HCT116 (cell line): ENCODE results near the gene DOK6. TPM values are rescaled to one million over a fixed set of nuclear protein-coding genes. Genes with fewer than 3 reads are reported as not detected.
"Not testable (repeated sequence)": the region's sequence is repeated elsewhere in the genome, so short reads cannot be mapped to it uniquely, and the experiment has no call there.

Experiments used
- ATAC-seq: fragments of 200-7000 bp; cut with Tn5 transposase; 2 replicates; pipeline ENCODE4 v1.9.1; 2020; ENCODE audit warnings: mild to moderate bottlenecking, moderate library complexity
- BruUV-seq: library from RNA; stranded (reverse); fragments of 400-500 nt; replicated peaks from 2 replicates; lab custom pipeline; 2021; lab: Mats Ljungman, UMichigan
- CTCF ChIA-PET: fragments of 300-600 bp; sonication (Branson Sonifier 250); formaldehyde crosslinking; loops from one replicate; lab custom pipeline; 2021; ENCODE audit warnings: antibody characterized with exemption; lab: Charles Lee
- POLR2A ChIA-PET: fragments of 300-600, 350-600 bp; sonication (Branson Sonifier 250); formaldehyde crosslinking; loops from one replicate; lab custom pipeline; 2021; ENCODE audit warnings: antibody characterized with exemption; lab: Charles Lee
- RAD21 ChIA-PET, 2 experiments: fragments of 300-600 bp; sonication (Branson Sonifier 250); formaldehyde crosslinking; loops; one replicate each; lab custom pipeline; 2023; ENCODE audit warnings: low total read pairs in 2 of 2; ENCODE audit not compliant: uncharacterized antibody in 2 of 2, unreplicated experiment in 2 of 2, low non-redundant PET in 1 of 2; lab: Charles Lee
- DNase-seq: peaks from one replicate; pipeline ENCODE4 v3.0.0-alpha.2; 2010; ENCODE audit warnings: low read depth, low spot score
- H2AFZ ChIP-seq: fragments of 200-600 bp; shearing (Covaris generic), sonication (generic); 2 replicates; pipeline ENCODE4 v1.6.1; 2017; ENCODE audit warnings: low read depth, mixed run types, mixed read lengths, antibody characterized with exemption, low read length; ENCODE audit not compliant: poor library complexity, severe bottlenecking
- H3K27ac ChIP-seq: 2 replicates; pipeline ENCODE4 v1.5.1; 2012; ENCODE audit warnings: low read depth, low read length
- H3K27me3 ChIP-seq: fragments of 200-600 bp; sonication (generic); 2 replicates; pipeline ENCODE4 v1.6.1; 2016; ENCODE audit warnings: mixed run types, low read length, mixed read lengths; ENCODE audit not compliant: insufficient read depth
- H3K36me3 ChIP-seq, 2 experiments: fragments of 200-500 bp in 1 of 2; fragments of 200-600 bp in 1 of 2; sonication (Bioruptor generic) in 1 of 2; sonication (generic) in 1 of 2; 2 replicates each; pipeline versions ENCODE4 v1.5.1 to v1.6.1; 2014 to 2016; ENCODE audit warnings: low read length in 2 of 2, inconsistent platforms in 1 of 2, mixed read lengths in 1 of 2, mixed run types in 1 of 2; ENCODE audit not compliant: insufficient read depth in 2 of 2, control insufficient read depth in 1 of 2
- H3K4me1 ChIP-seq, 2 experiments: fragments of 200-600 bp in 1 of 2; sonication (generic) in 1 of 2; 2 replicates each; pipeline versions ENCODE4 v1.5.1 to v1.6.1; 2012 to 2017; ENCODE audit warnings: low read length in 2 of 2, inconsistent platforms in 1 of 2, mild to moderate bottlenecking in 1 of 2, mixed read lengths in 1 of 2, mixed run types in 1 of 2, moderate library complexity in 1 of 2; ENCODE audit not compliant: insufficient read depth in 2 of 2, control insufficient read depth in 1 of 2
- H3K4me2 ChIP-seq: fragments of 200-600 bp; sonication (generic); 2 replicates; pipeline ENCODE4 v1.6.1; 2017; ENCODE audit warnings: mixed run types, low read length, mixed read lengths
- H3K4me3 ChIP-seq, 2 experiments: fragments of 200-600 bp in 1 of 2; sonication (generic) in 1 of 2; replicated peaks in 1 of 2; 2 replicates each; pipeline ENCODE4 v1.5.1; 2011 to 2016; ENCODE audit warnings: low read length in 2 of 2, control low read depth in 1 of 2, low read depth in 1 of 2, mild to moderate bottlenecking in 1 of 2, mixed read lengths in 1 of 2, mixed run types in 1 of 2
- H3K79me2 ChIP-seq: fragments of 200-600 bp; sonication (generic); 2 replicates; pipeline ENCODE4 v1.6.1; 2017; ENCODE audit warnings: mild to moderate bottlenecking, mixed run types, low read length, moderate library complexity, mixed read lengths; ENCODE audit not compliant: insufficient read depth
- H3K9ac ChIP-seq: fragments of 200-600 bp; sonication (generic); 2 replicates; pipeline ENCODE4 v1.6.1; 2016; ENCODE audit warnings: low read length, mixed read lengths
- H3K9me2 ChIP-seq: fragments of 200-600 bp; sonication (generic), shearing (Covaris generic); 2 replicates; pipeline ENCODE4 v1.6.1; 2017; ENCODE audit warnings: mixed run types, mild to moderate bottlenecking, moderate library complexity; ENCODE audit not compliant: insufficient read depth
- H3K9me3 ChIP-seq, 2 experiments: fragments of 200-500 bp in 1 of 2; fragments of 200-600 bp in 1 of 2; sonication (Bioruptor generic) in 1 of 2; sonication (generic) in 1 of 2; 2 replicates each; pipeline ENCODE4 v1.6.1; 2014 to 2017; ENCODE audit warnings: low read length in 2 of 2, mixed read lengths in 2 of 2, inconsistent platforms in 1 of 2, low read depth in 1 of 2, mild to moderate bottlenecking in 1 of 2, mixed run types in 1 of 2, moderate library complexity in 1 of 2; ENCODE audit not compliant: control insufficient read depth in 1 of 2, insufficient read depth in 1 of 2
- H4K20me1 ChIP-seq: fragments of 200-600 bp; sonication (generic), shearing (Covaris generic); 2 replicates; pipeline ENCODE4 v1.6.1; 2017; ENCODE audit warnings: mixed run types, mild to moderate bottlenecking, moderate library complexity; ENCODE audit not compliant: insufficient read depth
- EGR1 ChIP-seq: IDR thresholded peaks from 2 replicates; pipeline ENCODE4 v1.6.1; 2012; ENCODE audit warnings: low read depth
- EZH2phosphoT487 ChIP-seq: fragments of 200-600 bp; IDR thresholded peaks from 2 replicates; pipeline ENCODE4 v1.6.1; 2018; ENCODE audit warnings: antibody characterized with exemption, borderline replicate concordance
- JUND ChIP-seq: IDR thresholded peaks from 2 replicates; pipeline ENCODE4 v1.6.1; 2012
- POLR2A ChIP-seq: IDR thresholded peaks from 2 replicates; pipeline ENCODE4 v1.7.0; 2011; ENCODE audit warnings: borderline replicate concordance; ENCODE audit not compliant: insufficient read depth, insufficient read length; ENCODE audit errors: extremely low read depth
- SIN3A ChIP-seq: IDR thresholded peaks from 2 replicates; pipeline ENCODE4 v1.6.1; 2012; ENCODE audit warnings: low read depth
- SP1 ChIP-seq: IDR thresholded peaks from 2 replicates; pipeline ENCODE4 v1.6.1; 2012; ENCODE audit warnings: low read depth
- SRF ChIP-seq: IDR thresholded peaks from 2 replicates; pipeline ENCODE4 v1.6.1; 2012; ENCODE audit warnings: low read depth
- ZFX ChIP-seq: fragments of 450-650 bp; IDR thresholded peaks from 2 replicates; pipeline ENCODE4 v1.6.1; 2017
- ZNF274 ChIP-seq: fragments of 200-500 bp; sonication (Bioruptor generic); IDR thresholded peaks from 2 replicates; pipeline ENCODE4 v1.6.1; 2014; ENCODE audit warnings: mild to moderate bottlenecking, low read depth, low read length, inconsistent platforms
- intact Hi-C: fragments of 100-400 bp; cut with micrococcal nuclease; formaldehyde crosslinking; loops from 2 replicates; pipeline ENCODE4 v1.10.0; 2022
- total RNA-seq: library from RNA; stranded (reverse); gene quantifications from one replicate; pipeline ENCODE4 v1.2.1, GENCODE V29; 2021; ENCODE audit not compliant: unreplicated experiment
- TF ChIP-seq, protein P1 (sequence below): IDR thresholded peaks from 2 replicates; pipeline ENCODE4 v1.6.1; 2012
- TF ChIP-seq, protein P2 (sequence below): IDR thresholded peaks from 2 replicates; pipeline ENCODE4 v1.6.1; 2012; ENCODE audit warnings: low read depth
- TF ChIP-seq, protein P3 (sequence below): IDR thresholded peaks from 2 replicates; pipeline ENCODE4 v1.6.1; 2012
- TF ChIP-seq, protein P4 (sequence below): IDR thresholded peaks from 2 replicates; pipeline ENCODE4 v1.6.1; 2011; ENCODE audit warnings: mild to moderate bottlenecking, low read length, moderate library complexity; ENCODE audit not compliant: insufficient replicate concordance; ENCODE audit errors: extremely low read depth

DOK6 gene
- total RNA-seq, 1 experiment from 2014 or later, result not detected

DNA sequence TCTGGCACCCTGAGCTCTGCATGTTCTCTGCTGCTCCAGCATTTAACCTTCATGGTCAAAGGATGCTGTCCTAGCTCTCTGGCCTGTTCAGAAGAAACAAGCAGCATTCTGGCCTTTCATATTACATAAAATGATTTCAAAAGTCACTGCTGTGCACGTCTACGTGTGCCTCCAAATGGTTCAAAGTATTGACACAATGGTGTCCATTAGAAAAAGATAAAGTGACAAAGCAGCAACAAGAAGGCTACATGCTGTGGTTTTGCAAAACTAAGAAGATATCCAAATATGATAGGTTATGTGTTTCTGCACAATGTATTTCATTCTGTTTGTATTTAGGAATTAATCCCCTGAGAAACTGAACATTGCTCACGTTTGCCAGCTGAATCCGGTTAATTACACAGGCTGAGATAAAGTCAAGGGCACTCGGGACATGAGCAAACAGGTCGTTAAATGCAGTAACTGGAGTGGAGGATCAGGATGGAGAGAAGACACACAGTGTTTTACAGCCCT lies 258.5 kb downstream of the DOK6 start (continued):
- TF ChIP-seq, protein P1, sequence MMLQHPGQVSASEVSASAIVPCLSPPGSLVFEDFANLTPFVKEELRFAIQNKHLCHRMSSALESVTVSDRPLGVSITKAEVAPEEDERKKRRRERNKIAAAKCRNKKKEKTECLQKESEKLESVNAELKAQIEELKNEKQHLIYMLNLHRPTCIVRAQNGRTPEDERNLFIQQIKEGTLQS, result no peak
- TF ChIP-seq, all 23 proteins: peak for 0

DNA sequence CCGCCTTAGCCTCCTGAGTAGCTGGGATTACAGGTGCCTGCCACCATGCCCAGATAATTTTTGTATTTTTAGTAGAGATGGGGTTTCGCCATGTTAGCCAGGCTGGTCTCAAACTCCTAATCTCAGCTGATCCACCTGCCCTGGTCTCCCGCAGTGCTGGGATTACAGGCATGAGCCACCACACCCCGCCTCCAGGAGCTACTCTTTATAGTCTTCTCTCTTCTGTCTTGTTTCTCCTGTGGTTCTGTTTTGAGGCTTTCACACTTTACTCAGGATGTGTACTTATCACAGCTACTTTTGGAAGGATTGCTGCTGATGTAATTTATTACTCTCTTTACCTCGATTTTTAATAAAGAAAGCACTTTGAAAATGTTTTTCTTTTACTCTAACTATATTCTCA lies 261.4 kb downstream of the DOK6 start:
- H2AFZ ChIP-seq, H3K27ac ChIP-seq, POLR2A ChIA-PET, CTCF ChIA-PET, H3K79me2 ChIP-seq, intact Hi-C loops, BruUV-seq, H3K27me3 ChIP-seq, ATAC-seq, H3K36me3 ChIP-seq, H3K4me3 ChIP-seq, H3K4me2 ChIP-seq, H4K20me1 ChIP-seq, H3K4me1 ChIP-seq, DNase-seq, H3K9ac ChIP-seq, H3K9me3 ChIP-seq, H3K9me2 ChIP-seq: not testable (repeated sequence)
- RAD21 ChIA-PET, result interaction anchor here in 1 of 2 experiments (0.6 kb wide), 1 partner anchor 56 kb away, joined by 4 read pairs; no protein-coding TSS in a partner anchor

DNA sequence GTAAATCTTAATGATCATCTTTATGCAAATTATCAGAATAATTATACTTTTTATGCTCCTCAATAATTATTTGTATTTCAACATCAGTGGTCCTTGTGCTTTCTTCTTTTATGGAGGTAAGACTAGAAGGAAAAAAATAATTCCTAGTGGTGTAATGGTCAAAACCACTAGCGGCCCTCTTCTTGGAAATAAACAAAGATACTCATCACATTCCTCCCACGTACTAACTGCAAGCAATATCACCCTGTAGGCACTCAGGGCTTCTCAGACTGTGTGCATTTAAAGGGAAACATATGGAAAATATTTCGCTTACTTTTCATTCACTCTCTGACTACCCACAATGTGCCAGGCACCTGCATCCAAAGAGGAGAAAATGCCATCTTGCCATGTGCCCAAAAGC lies 263.7 kb downstream of the DOK6 start:
- BruUV-seq, result no TSS peak
- Histone ChIP-seq H3K27ac (no peak overlapping the region), H4K20me1 (no peaks in the 10 kb centered on the region), H3K9ac (no peak overlapping the region), H3K4me1 (no peaks in the 10 kb centered on the region), H3K9me3 (no peaks in the 10 kb centered on the region), H3K36me3 (no peaks in the 10 kb centered on the region), H3K4me2 (no peak overlapping the region), H3K9me2 (no peaks in the 10 kb centered on the region), H3K27me3 (no peaks in the 10 kb centered on the region), H3K4me3 (no peak overlapping the region), H3K79me2 (no peaks in the 10 kb centered on the region), H2AFZ (no peak overlapping the region)
- ChIA-PET POLR2A (no interaction called here), CTCF (no interaction called here), RAD21 (no interaction called here)
- intact Hi-C loops, result no loop called here
- no peak for DNase-seq
- ATAC-seq, result no peak
- TF ChIP-seq, protein P2, sequence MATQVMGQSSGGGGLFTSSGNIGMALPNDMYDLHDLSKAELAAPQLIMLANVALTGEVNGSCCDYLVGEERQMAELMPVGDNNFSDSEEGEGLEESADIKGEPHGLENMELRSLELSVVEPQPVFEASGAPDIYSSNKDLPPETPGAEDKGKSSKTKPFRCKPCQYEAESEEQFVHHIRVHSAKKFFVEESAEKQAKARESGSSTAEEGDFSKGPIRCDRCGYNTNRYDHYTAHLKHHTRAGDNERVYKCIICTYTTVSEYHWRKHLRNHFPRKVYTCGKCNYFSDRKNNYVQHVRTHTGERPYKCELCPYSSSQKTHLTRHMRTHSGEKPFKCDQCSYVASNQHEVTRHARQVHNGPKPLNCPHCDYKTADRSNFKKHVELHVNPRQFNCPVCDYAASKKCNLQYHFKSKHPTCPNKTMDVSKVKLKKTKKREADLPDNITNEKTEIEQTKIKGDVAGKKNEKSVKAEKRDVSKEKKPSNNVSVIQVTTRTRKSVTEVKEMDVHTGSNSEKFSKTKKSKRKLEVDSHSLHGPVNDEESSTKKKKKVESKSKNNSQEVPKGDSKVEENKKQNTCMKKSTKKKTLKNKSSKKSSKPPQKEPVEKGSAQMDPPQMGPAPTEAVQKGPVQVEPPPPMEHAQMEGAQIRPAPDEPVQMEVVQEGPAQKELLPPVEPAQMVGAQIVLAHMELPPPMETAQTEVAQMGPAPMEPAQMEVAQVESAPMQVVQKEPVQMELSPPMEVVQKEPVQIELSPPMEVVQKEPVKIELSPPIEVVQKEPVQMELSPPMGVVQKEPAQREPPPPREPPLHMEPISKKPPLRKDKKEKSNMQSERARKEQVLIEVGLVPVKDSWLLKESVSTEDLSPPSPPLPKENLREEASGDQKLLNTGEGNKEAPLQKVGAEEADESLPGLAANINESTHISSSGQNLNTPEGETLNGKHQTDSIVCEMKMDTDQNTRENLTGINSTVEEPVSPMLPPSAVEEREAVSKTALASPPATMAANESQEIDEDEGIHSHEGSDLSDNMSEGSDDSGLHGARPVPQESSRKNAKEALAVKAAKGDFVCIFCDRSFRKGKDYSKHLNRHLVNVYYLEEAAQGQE, result no peak
- TF ChIP-seq ZFX, result no peak
- TF ChIP-seq POLR2A, result no peak
- TF ChIP-seq SP1, result no peak
- TF ChIP-seq JUND, result no peak
- TF ChIP-seq, protein P3, sequence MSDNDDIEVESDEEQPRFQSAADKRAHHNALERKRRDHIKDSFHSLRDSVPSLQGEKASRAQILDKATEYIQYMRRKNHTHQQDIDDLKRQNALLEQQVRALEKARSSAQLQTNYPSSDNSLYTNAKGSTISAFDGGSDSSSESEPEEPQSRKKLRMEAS, result no peak
- no peak for TF ChIP-seq SRF
- TF ChIP-seq EGR1, result no peak
- TF ChIP-seq, protein P1, result no peak
- no peak for TF ChIP-seq SIN3A
- TF ChIP-seq ZNF274, result no peak
- TF ChIP-seq, protein P4, sequence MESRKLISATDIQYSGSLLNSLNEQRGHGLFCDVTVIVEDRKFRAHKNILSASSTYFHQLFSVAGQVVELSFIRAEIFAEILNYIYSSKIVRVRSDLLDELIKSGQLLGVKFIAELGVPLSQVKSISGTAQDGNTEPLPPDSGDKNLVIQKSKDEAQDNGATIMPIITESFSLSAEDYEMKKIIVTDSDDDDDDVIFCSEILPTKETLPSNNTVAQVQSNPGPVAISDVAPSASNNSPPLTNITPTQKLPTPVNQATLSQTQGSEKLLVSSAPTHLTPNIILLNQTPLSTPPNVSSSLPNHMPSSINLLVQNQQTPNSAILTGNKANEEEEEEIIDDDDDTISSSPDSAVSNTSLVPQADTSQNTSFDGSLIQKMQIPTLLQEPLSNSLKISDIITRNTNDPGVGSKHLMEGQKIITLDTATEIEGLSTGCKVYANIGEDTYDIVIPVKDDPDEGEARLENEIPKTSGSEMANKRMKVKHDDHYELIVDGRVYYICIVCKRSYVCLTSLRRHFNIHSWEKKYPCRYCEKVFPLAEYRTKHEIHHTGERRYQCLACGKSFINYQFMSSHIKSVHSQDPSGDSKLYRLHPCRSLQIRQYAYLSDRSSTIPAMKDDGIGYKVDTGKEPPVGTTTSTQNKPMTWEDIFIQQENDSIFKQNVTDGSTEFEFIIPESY, result no peak
- TF ChIP-seq EZH2phosphoT487, result no peak
